Erythroblast (primary cell): ENCODE measurements around the gene GOLGA1.

ENCODE experiments used
- DNase-seq, 2 experiments: peaks; one replicate each; lab custom pipeline; 2025; lab: John Stamatoyannopoulos, UW
- GATA1 ChIP-seq: IDR thresholded peaks from 2 replicates; pipeline ENCODE4 v1.6.1; 2011; ENCODE audit warnings: low read depth, mild to moderate bottlenecking, control low read depth, low read length, moderate library complexity
- POLR2A ChIP-seq: IDR thresholded peaks from 2 replicates; pipeline ENCODE4 v1.6.1; 2011; ENCODE audit warnings: mild to moderate bottlenecking, low read length

The GOLGA1 gene

DNA sequence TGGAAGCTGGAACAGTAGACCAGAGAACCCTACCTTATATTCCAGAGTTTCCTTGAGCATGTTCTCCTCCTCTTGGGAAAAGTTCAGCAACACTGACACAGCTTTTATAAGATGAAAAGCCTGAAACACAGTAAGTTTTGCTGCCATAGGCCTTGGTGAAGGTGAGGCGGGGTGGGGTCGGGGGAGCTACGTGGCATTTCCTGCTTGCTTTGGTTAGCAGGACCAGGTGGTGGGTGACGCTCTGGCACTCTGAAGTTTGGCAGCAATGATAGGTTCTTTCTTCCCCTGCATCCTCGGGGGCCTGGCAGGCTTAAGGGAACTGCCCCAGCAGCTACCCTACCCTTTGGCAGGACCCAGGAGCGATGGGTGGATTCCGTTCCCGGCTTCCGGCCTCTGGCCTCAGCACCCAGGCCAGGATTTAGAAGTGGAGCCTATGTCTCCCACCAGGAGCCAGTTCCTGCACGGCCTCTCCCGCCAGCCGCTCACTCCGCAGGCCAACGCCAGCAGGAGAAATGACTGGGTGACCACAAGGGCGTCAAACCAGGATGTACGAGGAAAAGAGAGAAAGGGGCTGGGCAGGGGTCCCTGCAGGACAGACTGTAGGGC is 59.6 kb downstream of the GOLGA1 start:
- TF ChIP-seq POLR2A (no peak), GATA1 (no peak)
- DNase-seq, result no peak

- DNase-seq, result no peak
- TF ChIP-seq GATA1 (no peak), POLR2A (no peak)
Measured at GRCh38 chr9:124880501-124880900, 60.4 kb downstream of the GOLGA1 start.

GRCh38 chr9:124879226-124879625 is 61.7 kb downstream of the GOLGA1 start:
- TF ChIP-seq POLR2A (no peak), GATA1 (no peak)
- DNase-seq, result no peak

GRCh38 chr9:124878518-124878917 is 62.4 kb downstream of the GOLGA1 start:
- DNase-seq, result no peak
- no peak for TF ChIP-seq POLR2A
- TF ChIP-seq GATA1, result no peak

- DNase-seq, result no peak
- TF ChIP-seq GATA1 (no peak), POLR2A (no peak)
Measured at GRCh38 chr9:124878021-124878420, 62.9 kb downstream of the GOLGA1 start.

GRCh38 chr9:124877021-124877782 is 63.7 kb downstream of the GOLGA1 start:
- TF ChIP-seq POLR2A (no peak), GATA1 (no peak)
- DNase-seq, result no peak

- DNase-seq, result no peak
- TF ChIP-seq GATA1 (no peak), POLR2A (no peak)
Measured at GRCh38 chr9:124875501-124875900, 65.4 kb downstream of the GOLGA1 start.

DNA sequence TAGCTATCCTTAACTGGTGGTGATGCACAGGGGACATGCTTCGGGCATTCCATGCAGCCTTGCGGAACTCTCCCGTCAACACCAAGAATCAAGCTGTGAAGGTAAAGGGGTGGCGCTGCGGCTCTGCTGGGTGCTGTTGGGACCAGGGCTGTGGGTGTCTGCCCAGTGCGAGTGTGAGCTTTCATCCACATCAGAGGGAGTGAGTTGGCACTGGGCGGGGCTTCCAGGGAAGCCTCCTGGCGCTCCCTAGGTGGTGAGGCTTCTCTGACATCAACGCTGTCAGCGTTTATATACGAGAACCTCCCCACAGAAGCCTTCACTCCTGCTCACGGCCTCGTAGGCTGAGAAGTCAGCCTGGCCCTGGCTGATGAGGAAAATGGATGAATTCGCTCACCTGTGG is 67.2 kb downstream of the GOLGA1 start:
- no peak for TF ChIP-seq POLR2A
- no peak for TF ChIP-seq GATA1
- DNase-seq, result no peak

DNA sequence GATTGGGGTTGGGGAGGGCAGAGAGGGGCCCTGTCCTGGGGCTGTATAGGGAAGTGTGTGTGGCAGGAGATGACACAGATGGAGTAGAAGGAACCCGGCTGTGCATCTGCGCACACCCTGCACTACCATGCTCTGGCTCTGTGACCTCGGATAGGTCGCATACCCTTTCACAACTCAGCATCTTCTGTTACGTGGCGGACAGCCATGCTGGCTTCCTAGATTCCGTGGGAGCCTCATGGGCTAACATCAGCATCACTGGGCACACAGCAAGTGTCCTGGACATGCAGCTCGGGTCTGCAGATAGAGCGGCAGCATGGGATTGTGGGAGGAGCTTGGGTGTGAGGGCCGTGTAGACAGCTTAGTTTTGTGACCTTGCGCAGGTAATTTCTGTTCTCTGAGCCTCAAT is 69.7 kb downstream of the GOLGA1 start:
- TF ChIP-seq GATA1 (no peak), POLR2A (no peak)
- no peak for DNase-seq

GRCh38 chr9:124870723-124871122 is 70.2 kb downstream of the GOLGA1 start:
- TF ChIP-seq GATA1 (no peak), POLR2A (no peak)
- peak in 1 of 2 experiments; percentile 19 for DNase-seq

- TF ChIP-seq GATA1 (no peak), POLR2A (no peak)
- peak; percentile 39 to 41 for DNase-seq
Measured at GRCh38 chr9:124869986-124870560, 70.8 kb downstream of the GOLGA1 start.

DNA sequence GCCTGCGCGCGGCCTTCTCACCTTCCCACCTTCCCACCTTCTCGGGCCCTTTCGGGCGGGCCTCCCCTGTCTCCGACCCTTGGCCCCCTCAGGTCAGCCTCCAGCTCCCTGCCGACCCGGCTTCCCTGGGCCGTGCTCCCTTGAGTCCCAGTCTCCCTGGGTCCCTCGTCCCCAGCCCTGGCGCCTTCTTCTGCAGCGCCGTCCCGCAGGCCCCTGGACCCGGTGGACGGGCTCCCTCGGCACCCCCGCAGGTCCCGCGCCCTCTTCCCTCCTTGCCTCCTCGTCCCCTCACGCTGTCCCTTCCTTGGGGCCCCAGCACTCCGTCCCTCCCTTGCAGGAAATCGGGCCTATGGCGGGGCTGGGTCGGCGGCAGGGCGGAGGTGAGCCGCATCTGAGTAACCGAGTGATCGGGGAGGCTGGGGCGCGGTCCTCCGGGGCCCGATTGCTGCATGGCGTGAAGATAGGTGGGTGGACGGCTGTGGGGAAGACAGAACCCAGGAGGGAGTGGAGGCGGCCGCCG is 71.4 kb downstream of the GOLGA1 start:
- TF ChIP-seq POLR2A, result no peak
- TF ChIP-seq GATA1, result no peak
- DNase-seq, result peak; percentile 71 to 81

DNA sequence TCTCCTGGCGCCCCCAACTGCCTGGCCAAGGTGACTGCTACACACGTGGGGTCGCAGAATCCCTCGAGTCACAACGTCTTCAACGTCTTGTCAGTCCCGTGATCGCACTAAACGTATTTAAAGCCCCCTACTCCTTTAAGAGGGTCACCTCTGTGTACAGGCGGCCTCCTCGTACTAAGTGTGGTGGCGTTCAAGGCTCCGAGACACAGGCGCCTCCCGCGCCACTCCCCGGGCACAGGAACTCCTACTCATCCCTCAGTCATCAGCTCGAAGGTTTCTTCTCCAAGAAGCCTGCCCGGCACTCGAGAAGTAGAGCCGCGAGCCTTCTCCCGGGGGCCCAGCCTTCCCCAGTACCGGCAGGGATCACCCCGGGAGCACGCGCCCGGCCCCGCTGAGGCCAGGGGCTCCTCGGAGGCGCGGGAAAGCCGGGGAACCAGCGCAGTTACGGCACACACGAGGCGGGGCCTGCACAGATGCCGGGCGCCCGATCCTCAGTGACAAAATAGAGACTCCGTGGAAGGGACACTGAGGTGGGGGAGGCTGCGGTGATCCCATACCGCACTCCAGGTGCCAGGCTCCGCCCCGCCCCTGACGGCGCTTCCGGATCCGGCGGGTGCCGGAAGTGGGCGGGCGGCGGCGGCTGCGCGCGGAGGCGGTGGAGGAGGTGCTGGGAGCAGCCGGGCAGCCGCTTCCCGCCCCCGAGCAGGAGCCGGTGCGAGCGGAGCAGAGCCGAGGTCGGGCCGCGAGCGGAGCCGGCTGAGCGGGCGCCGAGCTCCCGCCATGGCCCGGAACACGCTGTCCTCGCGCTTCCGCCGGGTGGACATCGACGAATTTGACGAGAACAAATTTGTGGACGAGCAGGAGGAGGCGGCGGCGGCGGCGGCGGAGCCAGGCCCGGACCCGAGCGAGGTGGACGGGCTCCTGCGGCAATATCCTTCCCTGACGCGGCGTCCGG is 72.1 kb downstream of the GOLGA1 start:
- DNase-seq, result peak; percentile 89 to 94
- TF ChIP-seq POLR2A, result peak; percentile 92
- no peak for TF ChIP-seq GATA1

- DNase-seq, result no peak
- TF ChIP-seq POLR2A (no peak), GATA1 (no peak)
Measured at GRCh38 chr9:124863371-124863871, 77.5 kb downstream of the GOLGA1 start.
